Transverse colon (tissue), 4 donors: ENCODE measurements around the gene TTYH2. TPM values are rescaled to one million over a fixed set of nuclear protein-coding genes. Genes with fewer than 3 reads are reported as not detected.

ENCODE experiments used
- DNase-seq: peaks from one replicate; pipeline ENCODE4 v3.0.0-alpha.2; 2019
- H3K27ac ChIP-seq, 4 donors: fragments of 200-600 bp; sonication (generic); 2 replicates each; pipeline ENCODE4 v1.5.1; 2016 to 2018; ENCODE audit warnings: inconsistent platforms in 4 of 4
- H3K27me3 ChIP-seq: fragments of 200-600 bp; sonication (generic); 2 replicates; pipeline ENCODE4 v1.5.1; 2017; ENCODE audit warnings: inconsistent platforms
- H3K36me3 ChIP-seq, 4 donors: fragments of 200-600 bp; sonication (generic); 2 replicates each; pipeline ENCODE4 v1.5.1; 2017 to 2019; ENCODE audit warnings: inconsistent platforms in 4 of 4
- H3K4me1 ChIP-seq, 4 donors: fragments of 200-600 bp; sonication (generic); 2 replicates each; pipeline ENCODE4 v1.5.1; 2017 to 2020; ENCODE audit warnings: inconsistent platforms in 4 of 4
- H3K4me3 ChIP-seq, 4 donors: fragments of 200-600 bp; sonication (generic); 1 replicate in 1 of 4; 2 replicates in 3 of 4; pipeline versions ENCODE4 v1.5.1 to v1.6.1; 2017 to 2019; ENCODE audit warnings: inconsistent platforms in 4 of 4
- H3K9me3 ChIP-seq, 2 donors: fragments of 200-600 bp; sonication (generic); 2 replicates each; pipeline ENCODE4 v1.5.1; 2017 to 2019; ENCODE audit warnings: inconsistent platforms in 2 of 2
- EP300 ChIP-seq: sonication (generic); formaldehyde crosslinking; IDR thresholded peaks from one replicate; pipeline ENCODE4 v1.6.1; 2017; ENCODE audit warnings: antibody characterized with exemption, low read depth
- POLR2A ChIP-seq: fragments of 450-650 bp; IDR thresholded peaks from one replicate; pipeline ENCODE4 v1.6.1; 2016; ENCODE audit warnings: antibody characterized with exemption, mild to moderate bottlenecking, moderate library complexity
- POLR2AphosphoS5 ChIP-seq, 3 donors: sonication (generic); formaldehyde crosslinking; IDR thresholded peaks; one replicate each; pipeline ENCODE4 v1.6.1; 2016; ENCODE audit warnings: antibody characterized with exemption in 3 of 3
- WGBS, 2 donors: methylation state at CpG; one replicate each; pipeline ENCODE4 v1.1.5; 2018; ENCODE audit warnings: low coverage in 1 of 2; 5-methylcytosine and 5-hydroxymethylcytosine counted together
- in situ Hi-C, 4 donors: fragments of 200-750 bp; cut with MboI; loops; one replicate each; pipeline versions ENCODE4 v1.15.0 to v1.15.1; 2017; ENCODE audit warnings: low sequenced_read_pairs in 3 of 4, low pct_ligation_motif_present in 1 of 4, low pct_unique_long_range_greater_than_20kb in 1 of 4
- intact Hi-C: fragments of 100-400 bp; cut with DNase I; formaldehyde crosslinking; loops from one replicate; pipeline ENCODE4 v1.15.1; 2023; ENCODE audit warnings: low total_unique reads
- total RNA-seq, 4 donors: library from RNA; depleted of rRNA; stranded (reverse); fragments of >200 nt; gene quantifications; one replicate each; pipeline ENCODE4 v1.1.0, GENCODE V29; 2016
- TF ChIP-seq, protein P1 (sequence below), 5 experiments: fragments of 200-600 bp in 3 of 5; fragments of 450-650 bp in 2 of 5; sonication (generic) in 3 of 5; IDR thresholded peaks; 1 replicate in 2 of 5; 2 replicates in 3 of 5; pipeline ENCODE4 v1.5.1; 2016 to 2017; ENCODE audit warnings: antibody characterized with exemption in 5 of 5, inconsistent platforms in 3 of 5, mild to moderate bottlenecking in 2 of 5, moderate library complexity in 1 of 5

TTYH2 gene
- total RNA-seq, 4 donors from 2014 or later, result 0.37 to 5.2 (median 2.3) TPM

DNA sequence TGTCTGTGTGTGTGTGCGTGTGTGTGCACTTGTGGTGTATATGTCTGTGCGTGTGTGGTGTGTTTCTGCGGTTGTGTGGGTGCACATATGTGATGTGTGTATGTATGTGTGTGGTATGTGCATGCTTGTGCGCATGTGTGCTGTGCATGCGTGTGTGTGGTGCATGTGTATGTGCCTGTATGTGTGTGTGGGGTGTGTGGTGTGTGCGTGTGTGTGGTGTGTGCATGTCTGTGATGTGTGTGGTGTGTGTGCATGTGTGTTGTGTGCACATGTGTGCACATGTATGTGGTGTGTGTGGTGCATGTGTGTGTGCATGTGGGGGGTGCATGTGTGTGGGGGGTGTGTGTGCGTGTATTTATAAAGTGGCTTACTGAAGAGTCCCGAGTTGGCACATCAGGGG, 37.7 kb downstream of the TTYH2 start:
- WGBS, 2 donors, result 89% methylated on average over 8 of the region's 8 CpGs; no CpG with 5 or more reads in 1 of the 2 donors

DNA sequence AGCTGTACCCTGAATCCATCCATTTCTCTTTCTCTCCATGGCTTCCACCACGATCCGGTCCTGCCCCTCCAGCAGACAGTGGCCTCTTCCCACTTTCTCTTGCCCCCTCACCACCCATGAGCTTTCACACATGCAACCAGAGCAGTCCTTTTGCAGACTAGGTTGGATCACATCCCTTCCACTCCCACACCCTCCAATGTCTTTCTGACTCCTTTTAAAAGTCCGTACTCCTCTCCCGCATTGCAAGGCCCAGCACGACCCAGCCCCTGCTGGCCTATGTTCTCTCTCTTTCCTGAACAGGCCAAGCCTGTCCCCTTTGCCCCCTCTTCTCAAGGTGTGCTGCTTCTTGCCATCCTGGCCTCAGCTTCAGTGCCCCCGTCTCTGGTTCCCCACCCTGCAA, 38.2 kb downstream of the TTYH2 start:
- Histone ChIP-seq H3K27ac (no peak overlapping the region), H3K27me3 (no peaks in the 10 kb centered on the region), H3K4me3 (no peak overlapping the region), H3K4me1 (no peaks in the 10 kb centered on the region), H3K36me3 (no peaks in the 10 kb centered on the region), H3K9me3 (no peaks in the 10 kb centered on the region)
- no peak for DNase-seq
- TF ChIP-seq, protein P1, sequence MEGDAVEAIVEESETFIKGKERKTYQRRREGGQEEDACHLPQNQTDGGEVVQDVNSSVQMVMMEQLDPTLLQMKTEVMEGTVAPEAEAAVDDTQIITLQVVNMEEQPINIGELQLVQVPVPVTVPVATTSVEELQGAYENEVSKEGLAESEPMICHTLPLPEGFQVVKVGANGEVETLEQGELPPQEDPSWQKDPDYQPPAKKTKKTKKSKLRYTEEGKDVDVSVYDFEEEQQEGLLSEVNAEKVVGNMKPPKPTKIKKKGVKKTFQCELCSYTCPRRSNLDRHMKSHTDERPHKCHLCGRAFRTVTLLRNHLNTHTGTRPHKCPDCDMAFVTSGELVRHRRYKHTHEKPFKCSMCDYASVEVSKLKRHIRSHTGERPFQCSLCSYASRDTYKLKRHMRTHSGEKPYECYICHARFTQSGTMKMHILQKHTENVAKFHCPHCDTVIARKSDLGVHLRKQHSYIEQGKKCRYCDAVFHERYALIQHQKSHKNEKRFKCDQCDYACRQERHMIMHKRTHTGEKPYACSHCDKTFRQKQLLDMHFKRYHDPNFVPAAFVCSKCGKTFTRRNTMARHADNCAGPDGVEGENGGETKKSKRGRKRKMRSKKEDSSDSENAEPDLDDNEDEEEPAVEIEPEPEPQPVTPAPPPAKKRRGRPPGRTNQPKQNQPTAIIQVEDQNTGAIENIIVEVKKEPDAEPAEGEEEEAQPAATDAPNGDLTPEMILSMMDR (IDR thresholded peaks at IDR 0.05), result no peak
- no peak for TF ChIP-seq EP300
- TF ChIP-seq POLR2AphosphoS5 (IDR thresholded peaks at IDR 0.05), result no peak
- no peak for TF ChIP-seq POLR2A
- intact Hi-C loops, result no loop called here
- 74 to 90% methylated on average over 2 to 6 of the region's 6 CpGs for WGBS, 2 donors
- in situ Hi-C loops, result no loop called here

More for the DNA sequence above, 37.7 kb downstream of the TTYH2 start:
- H3K4me3 ChIP-seq, result no peak overlapping the region
- in situ Hi-C loops, result no loop called here
- TF ChIP-seq EP300 (no peak), POLR2AphosphoS5 (IDR thresholded peaks at IDR 0.05) (no peak), POLR2A (no peak)
- TF ChIP-seq, protein P1 (IDR thresholded peaks at IDR 0.05), result no peak
- H3K27me3 ChIP-seq, result no peaks in the 10 kb centered on the region
- H3K9me3 ChIP-seq, result no peaks in the 10 kb centered on the region
- H3K36me3 ChIP-seq, result no peaks in the 10 kb centered on the region
- no peak overlapping the region for H3K27ac ChIP-seq
- H3K4me1 ChIP-seq, result no peaks in the 10 kb centered on the region
- intact Hi-C loops, result no loop called here
- DNase-seq, result no peak

DNA sequence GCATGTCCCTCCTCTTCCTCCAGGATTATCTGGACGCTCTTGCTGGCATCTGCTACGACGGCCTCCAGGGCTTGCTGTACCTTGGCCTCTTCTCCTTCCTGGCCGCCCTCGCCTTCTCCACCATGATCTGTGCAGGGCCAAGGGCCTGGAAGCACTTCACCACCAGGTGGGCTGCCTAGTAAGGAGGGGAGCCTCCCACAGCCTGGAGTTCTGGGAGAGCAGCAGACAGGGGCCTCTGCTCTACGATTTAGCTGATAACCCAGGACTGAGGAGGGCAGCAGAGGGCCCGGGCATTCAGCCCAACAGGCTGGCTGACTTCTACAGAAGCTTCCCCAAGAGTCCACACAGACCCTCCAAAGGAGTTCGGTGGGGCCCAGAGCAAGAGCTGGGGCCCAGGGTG, 38.8 kb downstream of the TTYH2 start:
- Histone ChIP-seq H3K27ac (no peak overlapping the region), H3K36me3 (no peaks in the 10 kb centered on the region), H3K4me3 (no peak overlapping the region), H3K27me3 (no peaks in the 10 kb centered on the region), H3K4me1 (no peaks in the 10 kb centered on the region), H3K9me3 (no peaks in the 10 kb centered on the region)
- in situ Hi-C loops, result no loop called here
- WGBS, 2 donors, result 79% methylated on average over 8 of the region's 8 CpGs; no CpG with 5 or more reads in 1 of the 2 donors
- no peak for TF ChIP-seq EP300
- TF ChIP-seq, protein P1 (IDR thresholded peaks at IDR 0.05), result no peak
- TF ChIP-seq POLR2AphosphoS5 (IDR thresholded peaks at IDR 0.05), result no peak
- no peak for TF ChIP-seq POLR2A
- intact Hi-C loops, result no loop called here
- no peak for DNase-seq

DNA sequence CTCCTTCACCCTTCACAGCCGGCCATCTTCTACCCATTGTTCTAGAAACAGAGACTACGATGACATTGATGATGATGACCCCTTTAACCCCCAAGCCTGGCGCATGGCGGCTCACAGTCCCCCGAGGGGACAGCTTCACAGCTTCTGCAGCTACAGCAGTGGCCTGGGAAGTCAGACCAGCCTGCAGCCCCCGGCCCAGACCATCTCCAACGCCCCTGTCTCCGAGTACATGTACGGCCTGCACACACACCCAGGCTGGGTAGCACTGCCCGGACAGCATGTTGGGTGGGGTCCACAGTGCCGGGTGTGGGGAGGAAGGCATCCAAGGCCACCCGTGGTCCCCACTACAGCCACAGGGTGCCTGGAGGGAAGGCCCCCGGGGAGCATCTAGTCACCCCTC, 39.7 kb downstream of the TTYH2 start:
- Histone ChIP-seq H3K4me1 (no peaks in the 10 kb centered on the region), H3K27me3 (no peaks in the 10 kb centered on the region), H3K9me3 (no peaks in the 10 kb centered on the region), H3K27ac (no peak overlapping the region), H3K36me3 (no peaks in the 10 kb centered on the region), H3K4me3 (no peak overlapping the region)
- no peak for TF ChIP-seq EP300
- TF ChIP-seq POLR2AphosphoS5 (IDR thresholded peaks at IDR 0.05), result no peak
- TF ChIP-seq POLR2A, result no peak
- in situ Hi-C loops (no loop called here), intact Hi-C loops (no loop called here)
- no peak for DNase-seq
- 92% methylated on average over 10 of the region's 13 CpGs; no CpG with 5 or more reads in 1 of the 2 donors for WGBS, 2 donors

DNA sequence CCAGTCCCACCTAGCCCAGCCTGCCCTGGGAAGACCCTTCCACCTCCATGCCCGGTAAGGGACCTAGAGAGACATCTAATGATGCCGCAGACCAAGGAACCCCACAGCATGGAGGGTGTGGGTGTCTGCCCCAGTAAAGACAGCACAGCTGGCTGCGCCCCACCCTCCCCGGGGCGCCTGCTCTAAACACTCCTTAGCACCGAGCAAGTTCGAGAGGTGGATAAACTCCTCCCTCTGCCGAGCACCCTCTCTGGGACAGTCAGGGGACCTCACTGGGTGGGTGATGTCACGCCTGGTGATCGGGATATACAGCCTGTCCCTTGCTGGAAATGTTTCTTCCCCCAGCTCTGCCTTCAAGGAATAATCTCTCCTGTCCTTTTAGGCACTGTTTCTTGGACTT, 43.9 kb downstream of the TTYH2 start:
- TF ChIP-seq POLR2AphosphoS5 (IDR thresholded peaks at IDR 0.05), result no peak
- TF ChIP-seq, protein P1 (IDR thresholded peaks at IDR 0.05), result no peak
- TF ChIP-seq EP300, result no peak
- Histone ChIP-seq H3K4me1 (no peaks in the 10 kb centered on the region), H3K9me3 (no peaks in the 10 kb centered on the region), H3K36me3 (no peaks in the 10 kb centered on the region), H3K27ac (no peak overlapping the region), H3K4me3 (no peak overlapping the region), H3K27me3 (no peaks in the 10 kb centered on the region)
- DNase-seq, result no peak
- intact Hi-C loops (no loop called here), in situ Hi-C loops (no loop called here)
- 81% methylated on average over 9 of the region's 10 CpGs; no CpG with 5 or more reads in 1 of the 2 donors for WGBS, 2 donors
